SW 1271 (cell line): ENCODE data around the gene CRK.
"Not testable (repeated sequence)": the region's sequence is repeated elsewhere in the genome, so short reads cannot be mapped to it uniquely, and the experiment has no call there.

ENCODE experiments used
- DNase-seq, 2 experiments: peaks; one replicate each; lab custom pipeline; 2025; lab: John Stamatoyannopoulos, UW

CRK gene

GRCh38 chr17:1386675-1387190 is 69.3 kb downstream of the CRK start:
- not testable (repeated sequence) for DNase-seq

- DNase-seq = no peak
Measured at GRCh38 chr17:1386265-1386664, 69.8 kb downstream of the CRK start.

- no peak for DNase-seq
Measured at GRCh38 chr17:1385861-1386260, 70.2 kb downstream of the CRK start.

- no peak for DNase-seq
Measured at GRCh38 chr17:1384905-1385435, 71.1 kb downstream of the CRK start.

GRCh38 chr17:1379930-1380313 is 76.1 kb downstream of the CRK start:
- no peak for DNase-seq

GRCh38 chr17:1379208-1379929 is 76.7 kb downstream of the CRK start:
- no peak for DNase-seq

GRCh38 chr17:1378476-1378860 is 77.6 kb downstream of the CRK start:
- DNase-seq = not testable (repeated sequence)

GRCh38 chr17:1377334-1377733 is 78.7 kb downstream of the CRK start:
- DNase-seq = no peak

- no peak for DNase-seq
Measured at GRCh38 chr17:1376061-1376460, 80.0 kb downstream of the CRK start.

GRCh38 chr17:1375615-1376014 is 80.4 kb downstream of the CRK start:
- DNase-seq = no peak

GRCh38 chr17:1374431-1375177 is 81.4 kb downstream of the CRK start:
- DNase-seq = no peak

- no peak for DNase-seq
Measured at GRCh38 chr17:1373707-1374237, 82.3 kb downstream of the CRK start.

GRCh38 chr17:1372618-1373017 is 83.4 kb downstream of the CRK start:
- no peak for DNase-seq

GRCh38 chr17:1371893-1372590 is 84.0 kb downstream of the CRK start:
- no peak for DNase-seq
